K562 (cell line): Measurements from ENCODE around the gene FAM120B. TPM values are rescaled to one million over a fixed set of nuclear protein-coding genes. Genes with fewer than 3 reads are reported as not detected.

Experiments
- ATAC-seq: fragments of 200-7000 bp; cut with Tn5 transposase; 3 replicates; pipeline ENCODE4 v1.9.1; 2020; ENCODE audit warnings: moderate library complexity
- BruUV-seq: library from RNA; stranded (reverse); fragments of 400-500 nt; replicated peaks from 2 replicates; lab custom pipeline; 2021; lab: Mats Ljungman, UMichigan
- CTCF ChIA-PET: fragments of 300-600 bp; formaldehyde crosslinking; extraction: SDS; loops from one replicate; lab custom pipeline; 2021; ENCODE audit warnings: low intra/inter-chr PET ratio; lab: Yijun Ruan, JAX
- POLR2A ChIA-PET: fragments of 300-600, 350-650 bp; sonication (Branson Sonifier 250); formaldehyde crosslinking; extraction: SDS; loops from one replicate; lab custom pipeline; 2021; ENCODE audit warnings: antibody characterized with exemption, inconsistent platforms; lab: Yijun Ruan, JAX
- DNase-seq, 4 experiments: peaks; one replicate each; pipeline versions ENCODE4 v3.0.0 to v3.0.0-alpha.2; 2011 to 2018; ENCODE audit warnings: low spot score in 3 of 4, mixed read lengths in 3 of 4; ENCODE audit errors: extremely low read depth in 1 of 4
- FAIRE-seq: peaks from 2 replicates; lab custom pipeline; 2011; peaks lifted over from hg19 to GRCh38; lab: Jason Lieb, UNC
- H2AFZ ChIP-seq: 2 replicates; pipeline ENCODE4 v1.6.0; 2011; ENCODE audit warnings: low read depth, low read length, control low read depth, inconsistent platforms
- H3K27ac ChIP-seq: fragments of 200-600 bp; 3 replicates; pipeline ENCODE4 v1.8.0; 2011; ENCODE audit warnings: low read depth, mild to moderate bottlenecking, control low read depth, inconsistent platforms, low read length, moderate library complexity, mixed read lengths; ENCODE audit errors: extremely low read depth
- H3K27me3 ChIP-seq, 2 experiments: fragments of 300-600 bp in 1 of 2; 2 replicates in 1 of 2; 3 replicates in 1 of 2; pipeline versions ENCODE4 v1.6.0 to v1.8.0; 2011; ENCODE audit warnings: inconsistent platforms in 2 of 2, low read length in 2 of 2, mild to moderate bottlenecking in 1 of 2, mixed read lengths in 1 of 2, moderate library complexity in 1 of 2; ENCODE audit not compliant: control insufficient read depth in 2 of 2, insufficient read depth in 2 of 2
- H3K36me3 ChIP-seq: fragments of 300-600 bp; 3 replicates; pipeline ENCODE4 v1.8.0; 2011; ENCODE audit warnings: mild to moderate bottlenecking, low read length, inconsistent platforms; ENCODE audit not compliant: control insufficient read depth, insufficient read depth
- H3K4me1 ChIP-seq, 2 experiments: fragments of 200-600 bp in 1 of 2; replicated peaks in 1 of 2; 2 replicates in 1 of 2; 3 replicates in 1 of 2; pipeline versions ENCODE4 v1.5.1 to v1.8.0; 2011; ENCODE audit warnings: inconsistent platforms in 2 of 2, low read length in 2 of 2, mild to moderate bottlenecking in 1 of 2, mixed read lengths in 1 of 2, moderate library complexity in 1 of 2; ENCODE audit not compliant: control insufficient read depth in 2 of 2, insufficient read depth in 2 of 2
- H3K4me2 ChIP-seq: 2 replicates; pipeline ENCODE4 v1.6.1; 2011; ENCODE audit warnings: low read length, control low read depth, inconsistent platforms, mixed read lengths; ENCODE audit not compliant: insufficient read depth
- H3K4me3 ChIP-seq: fragments of 200-600 bp; sonication (generic), shearing (Covaris generic); 2 replicates; pipeline ENCODE4 v1.5.1; 2016; ENCODE audit warnings: control low read depth, inconsistent platforms
- H3K79me2 ChIP-seq: fragments of 200-600 bp; 3 replicates; pipeline ENCODE4 v1.8.0; 2011; ENCODE audit warnings: low read length, inconsistent platforms; ENCODE audit not compliant: control insufficient read depth, insufficient read depth
- H3K9ac ChIP-seq, 2 experiments: 2 replicates each; pipeline versions ENCODE4 v1.6.0 to v1.6.1; 2011; ENCODE audit warnings: low read depth in 2 of 2, low read length in 2 of 2, control low read depth in 1 of 2, inconsistent platforms in 1 of 2, mild to moderate bottlenecking in 1 of 2, mixed read lengths in 1 of 2; ENCODE audit not compliant: insufficient read depth in 1 of 2
- H3K9me1 ChIP-seq: one replicate; pipeline ENCODE4 v1.6.0; 2011; ENCODE audit warnings: inconsistent platforms, mild to moderate bottlenecking, low read length, moderate library complexity; ENCODE audit not compliant: control insufficient read depth, insufficient read depth
- H3K9me3 ChIP-seq: replicated peaks from 2 replicates; pipeline ENCODE4 v1.5.1; 2011; ENCODE audit warnings: low read depth, low read length, inconsistent platforms; ENCODE audit not compliant: control insufficient read depth, insufficient read depth
- H4K20me1 ChIP-seq: replicated peaks from 2 replicates; pipeline ENCODE4 v1.6.1; 2011; ENCODE audit warnings: low read length, inconsistent platforms, mixed read lengths; ENCODE audit not compliant: control insufficient read depth, insufficient read depth
- KLF10 ChIP-seq: fragments of 250-450 bp; sonication (Bioruptor Pico); IDR thresholded peaks from 2 replicates; pipeline ENCODE4 v1.6.1; 2021; ENCODE audit warnings: matching md5 sums
- MXI1 ChIP-seq: IDR thresholded peaks from 2 replicates; pipeline ENCODE4 v1.6.1; 2011; ENCODE audit warnings: low read depth, mild to moderate bottlenecking, improper control_type of control experiment, low read length
- NRF1 ChIP-seq, 2 experiments: fragments of 450-650 bp; IDR thresholded peaks in 1 of 2; conservative IDR thresholded peaks in 1 of 2; 2 replicates each; pipeline ENCODE4 v1.6.1; 2014; ENCODE audit warnings: mild to moderate bottlenecking in 2 of 2
- SRSF9 ChIP-seq: fragments of 200-400 bp; formaldehyde crosslinking; IDR thresholded peaks from 2 replicates; pipeline ENCODE4 v1.6.1; 2017; ENCODE audit warnings: low read depth, low read length, borderline replicate concordance
- ZNF75A ChIP-seq: fragments of 450-650 bp; formaldehyde crosslinking; IDR thresholded peaks from 2 replicates; pipeline ENCODE4 v1.4.0; 2020; ENCODE audit warnings: mild to moderate bottlenecking
- WGBS: fragments of 100-300 bp; shearing (Covaris generic); methylation state at CpG from one replicate; pipeline ENCODE4 v1.1.6; 2016; ENCODE audit warnings: low coverage, mixed read lengths; ENCODE audit not compliant: insufficient coverage; ENCODE audit errors: missing lambda C conversion rate; 5-methylcytosine and 5-hydroxymethylcytosine counted together
- in situ Hi-C: fragments of 300-500 bp; cut with MboI; formaldehyde crosslinking; loops from 4 replicates; pipeline ENCODE4 v1.15.0; 2018; ENCODE audit warnings: inconsistent platforms, mixed read lengths
- intact Hi-C: fragments of 100-400 bp; cut with micrococcal nuclease; formaldehyde crosslinking; loops from 2 replicates; pipeline ENCODE4 v1.14.2; 2022
- polyA plus RNA-seq, 8 experiments: library from polyadenylated mRNA; depleted of rRNA in 4 of 8; stranded (reverse) in 5 of 8; unstranded in 3 of 8; fragments of >200 nt; fragmentation: Nextera tagmentation in 2 of 8; fragmentation: Illumina TruSeq in 1 of 8; extraction: Ambion mirVana in 2 of 8; extraction: Trizol in 1 of 8; gene quantifications; 2 replicates each; pipeline versions ENCODE4 v1.2.1 to v1.2.3, GENCODE V29; 2011 to 2014; ENCODE audit warnings: inconsistent platforms in 1 of 8, missing spikeins in 1 of 8
- total RNA-seq, 7 experiments: library from RNA; depleted of rRNA in 6 of 7; stranded (reverse); fragments of >200 nt in 6 of 7; fragmentation: Illumina TruSeq in 2 of 7; extraction: Trizol in 2 of 7; gene quantifications; 2 replicates each; pipeline versions ENCODE4 v1.2.1 to v1.2.3, GENCODE V29; 2011 to 2021; ENCODE audit warnings: low replicate concordance in 1 of 7
- TF ChIP-seq, protein P1 (sequence below), 2 experiments: fragments of 450-650 bp in 1 of 2; sonication (generic) in 1 of 2; formaldehyde crosslinking in 1 of 2; IDR thresholded peaks in 1 of 2; conservative IDR thresholded peaks in 1 of 2; 2 replicates each; pipeline versions ENCODE4 v1.6.1 to v1.8.1; 2016 to 2023; ENCODE audit warnings: mild to moderate bottlenecking in 2 of 2, moderate library complexity in 2 of 2, inconsistent platforms in 1 of 2, missing genetic modification reagents in 1 of 2
- TF ChIP-seq, protein P2 (sequence below): fragments of 250-450 bp; sonication (Bioruptor Pico); IDR thresholded peaks from 2 replicates; pipeline ENCODE4 v1.8.0; 2021; ENCODE audit warnings: mild to moderate bottlenecking, moderate library complexity

FAM120B gene
- total and polyA plus RNA-seq, 9 of the 15 experiments (the other 6 are each of a cell fraction or from before 2014, with no cell fraction given): 3.5 to 22.6 (median 14.7) TPM

DNA sequence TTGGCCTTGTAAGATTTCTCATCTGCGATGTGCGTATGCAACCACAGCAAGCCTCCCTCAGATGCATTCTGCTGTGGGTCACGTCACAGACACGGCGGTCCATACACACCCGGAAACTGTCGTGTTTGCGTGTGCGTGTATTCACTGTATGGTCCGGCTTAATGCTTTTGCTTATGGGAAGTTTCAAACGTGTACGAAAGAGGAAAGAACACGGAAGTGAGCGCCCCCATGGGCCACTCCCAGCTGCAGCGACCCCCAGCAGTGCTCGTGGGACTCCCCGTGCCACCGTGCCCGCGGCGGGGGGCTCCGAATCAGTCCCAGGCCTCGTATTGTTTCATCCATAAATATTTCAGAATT, 25.9 kb upstream of the FAM120B start:
- Histone ChIP-seq H3K4me2 (peak overlapping the region; percentile 29; the same call in 1 of the 2 replicates), H3K79me2 (no peaks in the 10 kb centered on the region), H2AFZ (0 out of 2 replicates have a peak overlapping the region, but pooled peaks have one; percentile 49), H3K4me3 (no peak overlapping the region), H3K9me3 (no peaks in the 10 kb centered on the region), H3K36me3 (no peaks in the 10 kb centered on the region), H4K20me1 (peaks cover 10% of the 10 kb centered on the region; the same call in 1 of the 2 replicates), H3K9me1 (no peaks in the 10 kb centered on the region), H3K27ac (no peak overlapping the region), H3K27me3 (peaks cover 79 to 80% of the 10 kb centered on the region in 2 experiments), H3K4me1 (peaks cover 0 to 26% of the 10 kb centered on the region in 2 experiments; a peak in 2 of 5 replicates), H3K9ac (no peak overlapping the region)
- in situ Hi-C loops: no loop called here
- ATAC-seq (no peak), DNase-seq (no peak), FAIRE-seq (no peak)
- 23% methylated on average over 23 of the region's 23 CpGs for WGBS
- no TSS peak for BruUV-seq
- ChIA-PET POLR2A (interaction anchor here (0.9 to 1.1 kb wide), 2 partner anchors 10 to 16 kb away, joined by 3 to 4 read pairs; partner anchors contain the start of gene DLL1), CTCF (no interaction called here)
- intact Hi-C loops: no loop called here
- TF ChIP-seq KLF10 (CRISPR knock-in tag) (no peak), NRF1 (conservative IDR thresholded peaks at IDR 0.05 in 1 of 2, IDR thresholded peaks at IDR 0.05 in 1 of 2) (peak in 1 of 2 experiments; percentile 18; a peak in 2 of 4 replicates), MXI1 (no peak), ZNF75A (CRISPR knock-in tag) (no peak), SRSF9 (no peak)
- TF ChIP-seq, protein P1, sequence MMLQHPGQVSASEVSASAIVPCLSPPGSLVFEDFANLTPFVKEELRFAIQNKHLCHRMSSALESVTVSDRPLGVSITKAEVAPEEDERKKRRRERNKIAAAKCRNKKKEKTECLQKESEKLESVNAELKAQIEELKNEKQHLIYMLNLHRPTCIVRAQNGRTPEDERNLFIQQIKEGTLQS (IDR thresholded peaks at IDR 0.05): no peak
- TF ChIP-seq, protein P1 (CRISPR knock-in tag; conservative IDR thresholded peaks at IDR 0.05): no peak
- TF ChIP-seq, protein P2, sequence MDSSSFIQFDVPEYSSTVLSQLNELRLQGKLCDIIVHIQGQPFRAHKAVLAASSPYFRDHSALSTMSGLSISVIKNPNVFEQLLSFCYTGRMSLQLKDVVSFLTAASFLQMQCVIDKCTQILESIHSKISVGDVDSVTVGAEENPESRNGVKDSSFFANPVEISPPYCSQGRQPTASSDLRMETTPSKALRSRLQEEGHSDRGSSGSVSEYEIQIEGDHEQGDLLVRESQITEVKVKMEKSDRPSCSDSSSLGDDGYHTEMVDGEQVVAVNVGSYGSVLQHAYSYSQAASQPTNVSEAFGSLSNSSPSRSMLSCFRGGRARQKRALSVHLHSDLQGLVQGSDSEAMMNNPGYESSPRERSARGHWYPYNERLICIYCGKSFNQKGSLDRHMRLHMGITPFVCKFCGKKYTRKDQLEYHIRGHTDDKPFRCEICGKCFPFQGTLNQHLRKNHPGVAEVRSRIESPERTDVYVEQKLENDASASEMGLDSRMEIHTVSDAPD: no peak
